Measurements from ENCODE around the gene ZNF469.

ZNF469 gene

DNA sequence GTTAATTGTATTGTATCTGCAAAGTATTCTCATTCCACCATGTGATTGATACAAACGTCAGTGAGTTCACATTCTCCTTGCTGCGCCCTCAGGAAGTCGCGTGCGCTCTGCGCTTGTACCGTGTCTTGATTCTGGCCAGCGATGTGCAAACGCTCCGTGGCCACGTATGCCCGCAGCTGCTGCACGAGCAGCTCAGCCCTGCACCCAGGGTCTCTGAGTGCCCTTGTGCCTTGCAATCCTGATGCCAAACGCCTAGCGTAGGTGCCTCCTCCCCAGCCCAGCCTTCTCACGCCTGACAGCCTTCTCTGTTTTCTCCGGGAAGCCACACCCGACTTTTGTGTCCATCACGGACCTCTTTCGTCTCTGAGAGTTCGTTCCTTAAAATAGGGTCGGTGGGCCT is 9.4 kb downstream of the ZNF469 start:
- DNase-seq (ENCODE audit: low read depth): no peak
- H3K4me3 ChIP-seq (ENCODE audit: control insufficient read depth, low read depth, low read length): no peak overlapping the region
- TF ChIP-seq, protein P1, sequence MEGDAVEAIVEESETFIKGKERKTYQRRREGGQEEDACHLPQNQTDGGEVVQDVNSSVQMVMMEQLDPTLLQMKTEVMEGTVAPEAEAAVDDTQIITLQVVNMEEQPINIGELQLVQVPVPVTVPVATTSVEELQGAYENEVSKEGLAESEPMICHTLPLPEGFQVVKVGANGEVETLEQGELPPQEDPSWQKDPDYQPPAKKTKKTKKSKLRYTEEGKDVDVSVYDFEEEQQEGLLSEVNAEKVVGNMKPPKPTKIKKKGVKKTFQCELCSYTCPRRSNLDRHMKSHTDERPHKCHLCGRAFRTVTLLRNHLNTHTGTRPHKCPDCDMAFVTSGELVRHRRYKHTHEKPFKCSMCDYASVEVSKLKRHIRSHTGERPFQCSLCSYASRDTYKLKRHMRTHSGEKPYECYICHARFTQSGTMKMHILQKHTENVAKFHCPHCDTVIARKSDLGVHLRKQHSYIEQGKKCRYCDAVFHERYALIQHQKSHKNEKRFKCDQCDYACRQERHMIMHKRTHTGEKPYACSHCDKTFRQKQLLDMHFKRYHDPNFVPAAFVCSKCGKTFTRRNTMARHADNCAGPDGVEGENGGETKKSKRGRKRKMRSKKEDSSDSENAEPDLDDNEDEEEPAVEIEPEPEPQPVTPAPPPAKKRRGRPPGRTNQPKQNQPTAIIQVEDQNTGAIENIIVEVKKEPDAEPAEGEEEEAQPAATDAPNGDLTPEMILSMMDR (conservative IDR thresholded peaks at IDR 0.05; ENCODE audit: control insufficient read depth, insufficient read depth, low read depth, low read length): no peak

DNA sequence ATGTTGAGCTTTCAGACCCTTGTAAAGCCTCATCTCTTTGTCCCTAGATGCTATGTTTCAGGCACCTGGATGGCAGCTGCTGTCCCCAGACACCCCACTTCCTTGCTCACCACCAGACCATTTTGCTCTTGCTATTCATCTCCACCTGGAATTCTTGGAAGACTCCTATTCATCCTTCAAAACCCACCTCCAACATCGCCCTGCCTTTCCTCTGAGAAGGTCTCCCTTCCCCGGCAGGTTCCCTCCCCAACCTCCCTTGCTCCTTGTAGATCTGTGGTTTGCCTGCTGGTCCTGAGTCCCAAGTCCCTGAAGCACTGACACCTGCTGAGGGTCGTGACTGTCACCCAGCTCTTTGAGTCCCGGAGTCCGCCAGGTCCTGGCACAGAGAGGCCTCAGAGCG is 9.9 kb downstream of the ZNF469 start:
- H3K4me3 ChIP-seq (ENCODE audit: control insufficient read depth, low read depth, low read length): no peak overlapping the region
- DNase-seq (ENCODE audit: low read depth): no peak
- TF ChIP-seq, protein P1 (conservative IDR thresholded peaks at IDR 0.05; ENCODE audit: control insufficient read depth, insufficient read depth, low read depth, low read length): no peak

DNA sequence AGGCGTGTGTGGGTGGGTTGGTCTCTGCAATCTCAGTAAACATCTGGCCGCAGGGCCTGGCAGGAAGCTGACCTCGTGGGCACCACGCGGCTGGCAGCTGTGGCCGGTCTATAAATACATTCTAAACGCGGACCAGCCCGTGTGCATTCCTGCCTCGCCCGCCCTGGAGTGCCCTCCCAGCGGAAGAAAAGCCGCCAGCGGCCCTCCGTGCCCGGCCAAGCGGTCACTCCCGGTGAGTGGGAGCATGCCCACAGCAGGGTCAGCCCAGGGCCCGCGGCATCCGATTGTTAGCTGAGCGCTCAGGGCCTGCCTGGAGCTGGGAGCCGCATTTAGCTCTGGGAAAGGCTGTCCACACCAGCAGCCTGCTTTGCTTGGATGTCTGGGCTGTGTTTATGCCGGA is 10.3 kb downstream of the ZNF469 start:
- no peak overlapping the region for H3K4me3 ChIP-seq (ENCODE audit: control insufficient read depth, low read depth, low read length)
- TF ChIP-seq, protein P1 (conservative IDR thresholded peaks at IDR 0.05; ENCODE audit: control insufficient read depth, insufficient read depth, low read depth, low read length): no peak
- no peak for DNase-seq (ENCODE audit: low read depth)

GRCh38 chr16:88393571-88393970 is 10.8 kb downstream of the ZNF469 start:
- TF ChIP-seq, protein P1 (conservative IDR thresholded peaks at IDR 0.05; ENCODE audit: control insufficient read depth, insufficient read depth, low read depth, low read length): no peak
- no peak overlapping the region for H3K4me3 ChIP-seq (ENCODE audit: control insufficient read depth, low read depth, low read length)
- no peak for DNase-seq (ENCODE audit: low read depth)

GRCh38 chr16:88394426-88394825 is 11.7 kb downstream of the ZNF469 start:
- H3K4me3 ChIP-seq (ENCODE audit: control insufficient read depth, low read depth, low read length): no peak overlapping the region
- DNase-seq (ENCODE audit: low read depth): no peak
- TF ChIP-seq, protein P1 (conservative IDR thresholded peaks at IDR 0.05; ENCODE audit: control insufficient read depth, insufficient read depth, low read depth, low read length): no peak

DNA sequence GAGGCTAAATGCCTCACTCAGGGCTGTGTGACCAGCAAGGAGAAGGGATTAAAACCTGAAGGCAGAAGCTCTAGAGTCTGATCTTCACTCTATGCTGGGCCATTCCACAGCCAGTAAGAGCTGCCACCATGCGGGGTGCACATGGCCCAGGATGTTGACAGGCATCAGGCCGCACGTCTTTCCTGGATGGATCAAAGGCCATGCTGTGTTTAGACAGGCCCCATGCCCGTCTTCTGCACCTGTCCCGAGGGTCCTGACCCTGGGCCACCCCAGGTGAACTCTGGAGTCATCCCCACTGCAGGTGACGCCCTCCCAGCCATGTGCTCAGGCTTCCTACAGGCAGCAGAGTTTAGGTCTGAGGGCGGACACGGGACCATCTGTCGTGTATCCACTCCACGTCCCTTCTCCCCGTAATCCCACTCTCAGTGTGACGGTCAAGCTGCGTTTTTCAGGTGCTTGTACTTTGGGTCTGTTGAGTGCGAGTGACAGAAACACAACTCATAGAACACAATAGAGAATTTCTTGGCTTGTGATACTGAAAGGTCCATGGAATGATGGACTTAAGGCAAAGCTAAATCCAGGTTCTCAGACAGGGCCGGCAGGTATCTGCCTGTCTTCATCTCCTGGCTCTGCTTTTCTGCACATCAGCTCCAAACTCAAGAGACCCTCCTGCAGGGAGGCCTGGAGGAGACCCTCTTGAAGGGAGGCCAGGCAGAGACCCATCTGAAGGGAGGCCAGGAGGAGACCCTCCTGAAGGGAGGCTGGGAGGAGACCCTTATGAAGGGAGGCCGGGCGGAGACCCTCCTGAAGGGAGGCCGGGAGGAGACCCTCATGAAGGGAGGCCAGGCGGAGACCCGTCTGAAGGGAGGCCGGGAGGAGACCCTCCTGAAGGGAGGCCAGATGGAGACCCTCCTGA is 13.2 kb downstream of the ZNF469 start:
- TF ChIP-seq, protein P1 (conservative IDR thresholded peaks at IDR 0.05; ENCODE audit: control insufficient read depth, insufficient read depth, low read depth, low read length): no peak
- DNase-seq (ENCODE audit: low read depth): no peak
- no peak overlapping the region for H3K4me3 ChIP-seq (ENCODE audit: control insufficient read depth, low read depth, low read length)

All from fibroblast of mammary gland (primary cell).